SU-DHL-6 (cell line): Measurements from ENCODE around the gene AMH.

Source experiments
- H2AFZ ChIP-seq: fragments of 200-600 bp; sonication (generic); 2 replicates; pipeline ENCODE4 v1.6.1; 2014; ENCODE audit warnings: low read depth, mild to moderate bottlenecking, moderate library complexity, mixed read lengths, antibody characterized with exemption, low read length; ENCODE audit not compliant: severe bottlenecking
- H3F3A ChIP-seq: fragments of 200-600 bp; shearing (Covaris generic); 2 replicates; pipeline ENCODE4 v1.6.0; 2016; ENCODE audit warnings: antibody characterized with exemption, mild to moderate bottlenecking; ENCODE audit not compliant: insufficient read depth
- H3K27ac ChIP-seq: fragments of 200-600 bp; sonication (generic); 2 replicates; pipeline ENCODE4 v1.5.1; 2016; ENCODE audit warnings: low read depth, mild to moderate bottlenecking, low read length, moderate library complexity, mixed read lengths
- H3K27me3 ChIP-seq: fragments of 200-600 bp; sonication (generic), shearing (Covaris generic); 2 replicates; pipeline ENCODE4 v1.6.0; 2014; ENCODE audit warnings: mild to moderate bottlenecking, low read length
- H3K36me3 ChIP-seq: fragments of 200-600 bp; sonication (generic); 2 replicates; pipeline ENCODE4 v1.6.1; 2014; ENCODE audit warnings: mild to moderate bottlenecking, low read length, mixed read lengths
- H3K4me2 ChIP-seq: fragments of 300-600, 200-600 bp; shearing (Covaris generic), sonication (generic); 2 replicates; pipeline ENCODE4 v1.6.0; 2014; ENCODE audit warnings: low read length, low read depth, mild to moderate bottlenecking; ENCODE audit not compliant: poor library complexity, severe bottlenecking
- H3K4me3 ChIP-seq: fragments of 200-600 bp; sonication (generic); 2 replicates; pipeline ENCODE4 v1.5.1; 2014; ENCODE audit warnings: antibody characterized with exemption, low read length, mild to moderate bottlenecking, mixed read lengths; ENCODE audit not compliant: insufficient read depth, poor library complexity, severe bottlenecking
- H3K79me2 ChIP-seq: fragments of 200-600 bp; sonication (generic); 2 replicates; pipeline ENCODE4 v1.6.1; 2014; ENCODE audit warnings: mild to moderate bottlenecking, low read length, moderate library complexity; ENCODE audit not compliant: insufficient read depth
- H3K9ac ChIP-seq: fragments of 200-600 bp; sonication (generic); 2 replicates; pipeline ENCODE4 v1.7.0; 2014; ENCODE audit warnings: mild to moderate bottlenecking, low read length
- H3K9me2 ChIP-seq: fragments of 200-600 bp; sonication (generic); replicated peaks from 2 replicates; pipeline ENCODE4 v1.6.1; 2014; ENCODE audit warnings: low read length; ENCODE audit not compliant: insufficient read depth
- H3K9me3 ChIP-seq: fragments of 200-600 bp; sonication (generic); 2 replicates; pipeline ENCODE4 v1.6.1; 2014; ENCODE audit warnings: low read length, mixed read lengths; ENCODE audit not compliant: insufficient read depth
- H4K20me1 ChIP-seq: fragments of 200-600 bp; sonication (generic); 2 replicates; pipeline ENCODE4 v1.6.1; 2014; ENCODE audit warnings: low read depth, mild to moderate bottlenecking, antibody characterized with exemption, low read length, moderate library complexity, mixed read lengths
- EZH2phosphoT487 ChIP-seq: fragments of 200-600 bp; sonication (generic), shearing (Covaris generic); conservative IDR thresholded peaks from 2 replicates; pipeline ENCODE4 v1.6.1; 2018; ENCODE audit warnings: mild to moderate bottlenecking, antibody characterized with exemption, low read length, moderate library complexity, mixed read lengths
- TF ChIP-seq, protein P1 (sequence below): fragments of 200-600 bp; sonication (generic); IDR thresholded peaks from one replicate; pipeline ENCODE4 v1.5.1; 2017; ENCODE audit warnings: antibody characterized with exemption, mild to moderate bottlenecking, low read length, moderate library complexity; ENCODE audit not compliant: insufficient read depth, poor library complexity, severe bottlenecking

Gene AMH

DNA sequence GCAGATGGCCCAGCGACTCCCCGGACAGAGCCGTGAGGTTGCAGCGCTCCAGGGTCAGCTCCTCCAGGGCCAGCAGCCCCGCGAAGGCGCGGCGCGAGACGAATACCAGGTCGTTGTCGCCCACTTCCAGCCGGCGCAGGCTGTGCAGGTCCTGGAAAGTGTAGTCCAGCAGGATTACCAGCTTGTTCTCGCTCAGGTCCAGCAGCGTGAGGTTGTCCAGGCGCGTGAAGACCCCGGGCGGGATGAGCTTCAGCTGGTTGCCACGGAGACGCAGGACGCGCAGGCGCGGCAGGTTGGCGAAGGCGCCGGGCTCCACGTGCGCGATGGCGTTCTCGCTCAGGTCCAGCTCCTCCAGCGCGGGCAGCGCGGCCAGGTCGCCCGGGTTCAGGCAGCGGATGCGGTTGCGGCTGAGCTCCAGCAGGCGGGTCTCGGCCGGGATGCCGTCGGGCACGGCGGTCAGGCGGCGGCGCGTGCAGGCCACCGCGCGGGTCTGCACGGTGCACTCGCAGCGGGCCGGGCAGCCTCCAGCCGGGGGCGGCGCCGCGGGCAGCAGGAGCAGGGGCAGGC is 42.1 kb downstream of the AMH start:
- no peak overlapping the region for H3K27ac ChIP-seq
- H3K9me3 ChIP-seq = no peaks in the 10 kb centered on the region
- no peak overlapping the region for H2AFZ ChIP-seq
- no peak overlapping the region for H3K4me3 ChIP-seq
- H3K79me2 ChIP-seq = no peaks in the 10 kb centered on the region
- H4K20me1 ChIP-seq = no peaks in the 10 kb centered on the region
- no peaks in the 10 kb centered on the region for H3K27me3 ChIP-seq
- no peaks in the 10 kb centered on the region for H3K9me2 ChIP-seq
- no peak for TF ChIP-seq EZH2phosphoT487
- TF ChIP-seq, protein P1, sequence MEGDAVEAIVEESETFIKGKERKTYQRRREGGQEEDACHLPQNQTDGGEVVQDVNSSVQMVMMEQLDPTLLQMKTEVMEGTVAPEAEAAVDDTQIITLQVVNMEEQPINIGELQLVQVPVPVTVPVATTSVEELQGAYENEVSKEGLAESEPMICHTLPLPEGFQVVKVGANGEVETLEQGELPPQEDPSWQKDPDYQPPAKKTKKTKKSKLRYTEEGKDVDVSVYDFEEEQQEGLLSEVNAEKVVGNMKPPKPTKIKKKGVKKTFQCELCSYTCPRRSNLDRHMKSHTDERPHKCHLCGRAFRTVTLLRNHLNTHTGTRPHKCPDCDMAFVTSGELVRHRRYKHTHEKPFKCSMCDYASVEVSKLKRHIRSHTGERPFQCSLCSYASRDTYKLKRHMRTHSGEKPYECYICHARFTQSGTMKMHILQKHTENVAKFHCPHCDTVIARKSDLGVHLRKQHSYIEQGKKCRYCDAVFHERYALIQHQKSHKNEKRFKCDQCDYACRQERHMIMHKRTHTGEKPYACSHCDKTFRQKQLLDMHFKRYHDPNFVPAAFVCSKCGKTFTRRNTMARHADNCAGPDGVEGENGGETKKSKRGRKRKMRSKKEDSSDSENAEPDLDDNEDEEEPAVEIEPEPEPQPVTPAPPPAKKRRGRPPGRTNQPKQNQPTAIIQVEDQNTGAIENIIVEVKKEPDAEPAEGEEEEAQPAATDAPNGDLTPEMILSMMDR = no peak
- peak overlapping the region; percentile 68 for H3K4me2 ChIP-seq
- 0 out of 2 replicates have a peak, but pooled peaks cover 3% of the 10 kb centered on the region for H3F3A ChIP-seq
- H3K36me3 ChIP-seq = no peaks in the 10 kb centered on the region
- no peak overlapping the region for H3K9ac ChIP-seq

DNA sequence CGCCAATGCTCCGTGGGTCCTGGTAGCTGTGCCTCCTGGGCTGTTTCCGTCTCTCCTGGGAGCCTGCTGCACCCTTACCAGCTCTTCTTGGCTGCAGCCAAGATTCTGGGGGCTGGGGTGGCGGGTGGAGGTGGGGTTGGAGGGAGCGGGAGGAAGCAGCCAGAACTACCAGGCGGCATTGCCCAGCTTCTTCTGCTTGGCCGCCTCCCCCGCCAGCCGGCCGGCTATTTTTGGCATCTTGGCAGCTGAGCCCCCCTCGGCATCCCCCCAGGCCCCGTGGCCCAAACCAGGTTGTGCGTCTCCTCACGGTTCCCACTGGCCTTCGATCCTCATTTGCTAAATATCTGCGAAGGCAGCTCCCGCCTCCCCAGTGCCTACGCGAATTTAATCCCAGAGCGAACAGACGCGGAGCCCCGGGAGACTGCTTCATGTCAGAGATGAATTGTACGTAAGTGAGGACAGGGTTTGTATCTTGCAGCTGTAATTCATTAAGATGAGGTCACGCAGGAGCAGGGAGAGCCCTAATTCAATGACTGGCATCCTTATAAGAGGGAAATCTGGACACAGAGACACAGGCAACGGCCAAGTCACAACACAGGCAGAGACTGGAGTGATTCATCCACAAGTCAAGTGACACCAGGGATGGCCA is 45.7 kb downstream of the AMH start:
- no peaks in the 10 kb centered on the region for H3K27me3 ChIP-seq

DNA sequence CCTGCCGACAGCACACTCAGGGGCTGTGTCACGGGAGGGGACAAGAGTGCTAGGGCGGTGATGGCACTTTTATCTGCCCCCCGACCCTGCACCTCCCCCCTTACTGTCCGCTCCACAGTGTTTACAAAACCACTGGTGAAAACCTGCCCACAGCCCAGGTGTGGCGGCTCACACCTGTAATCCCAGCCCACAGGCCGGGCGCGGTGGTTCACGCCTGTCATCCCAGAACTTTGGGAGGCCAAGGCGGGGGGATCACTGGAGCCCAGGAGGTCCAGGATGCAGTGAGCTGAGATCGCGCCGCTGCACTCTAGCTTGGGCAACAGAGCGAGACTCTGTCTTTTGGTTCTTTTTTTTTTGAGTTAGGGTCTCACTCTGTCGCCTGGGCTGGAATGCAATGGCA is 47.0 kb downstream of the AMH start:
- no peak overlapping the region for H3K4me2 ChIP-seq
- H3K27ac ChIP-seq = no peak overlapping the region
- no peaks in the 10 kb centered on the region for H3F3A ChIP-seq
- no peak overlapping the region for H3K4me3 ChIP-seq
- TF ChIP-seq, protein P1 = no peak
- no peak for TF ChIP-seq EZH2phosphoT487
- no peaks in the 10 kb centered on the region for H3K36me3 ChIP-seq
- H3K27me3 ChIP-seq = no peaks in the 10 kb centered on the region
- no peaks in the 10 kb centered on the region for H3K9me3 ChIP-seq
- H3K9me2 ChIP-seq = no peaks in the 10 kb centered on the region
- no peaks in the 10 kb centered on the region for H4K20me1 ChIP-seq
- no peak overlapping the region for H3K9ac ChIP-seq
- H2AFZ ChIP-seq = no peak overlapping the region
- no peaks in the 10 kb centered on the region for H3K79me2 ChIP-seq

More for the DNA sequence above, 45.7 kb downstream of the AMH start:
- Histone ChIP-seq H3F3A (no peaks in the 10 kb centered on the region), H3K36me3 (no peaks in the 10 kb centered on the region), H3K27ac (no peak overlapping the region), H2AFZ (no peak overlapping the region), H3K79me2 (no peaks in the 10 kb centered on the region), H3K9me2 (no peaks in the 10 kb centered on the region), H3K4me3 (no peak overlapping the region), H3K9ac (no peak overlapping the region), H4K20me1 (no peaks in the 10 kb centered on the region), H3K9me3 (no peaks in the 10 kb centered on the region), H3K4me2 (no peak overlapping the region)
- TF ChIP-seq, protein P1 = no peak
- no peak for TF ChIP-seq EZH2phosphoT487
